Skin epidermis (tissue), 12 donors: ENCODE data around the gene AGBL4.

Experiments used
- H3K27ac ChIP-seq, 21 experiments: fragments of 200-600 bp; sonication (generic) in 11 of 21; one replicate each; pipeline ENCODE4 v1.5.0; 2020; ENCODE audit warnings: mild to moderate bottlenecking in 3 of 21, inconsistent platforms in 2 of 21, moderate library complexity in 2 of 21
- H3K4me3 ChIP-seq, 7 experiments: fragments of 200-600 bp; sonication (generic) in 2 of 7; one replicate each; pipeline ENCODE4 v1.5.0; 2020; ENCODE audit warnings: inconsistent platforms in 2 of 7, mild to moderate bottlenecking in 2 of 7, moderate library complexity in 1 of 7

Gene AGBL4

DNA sequence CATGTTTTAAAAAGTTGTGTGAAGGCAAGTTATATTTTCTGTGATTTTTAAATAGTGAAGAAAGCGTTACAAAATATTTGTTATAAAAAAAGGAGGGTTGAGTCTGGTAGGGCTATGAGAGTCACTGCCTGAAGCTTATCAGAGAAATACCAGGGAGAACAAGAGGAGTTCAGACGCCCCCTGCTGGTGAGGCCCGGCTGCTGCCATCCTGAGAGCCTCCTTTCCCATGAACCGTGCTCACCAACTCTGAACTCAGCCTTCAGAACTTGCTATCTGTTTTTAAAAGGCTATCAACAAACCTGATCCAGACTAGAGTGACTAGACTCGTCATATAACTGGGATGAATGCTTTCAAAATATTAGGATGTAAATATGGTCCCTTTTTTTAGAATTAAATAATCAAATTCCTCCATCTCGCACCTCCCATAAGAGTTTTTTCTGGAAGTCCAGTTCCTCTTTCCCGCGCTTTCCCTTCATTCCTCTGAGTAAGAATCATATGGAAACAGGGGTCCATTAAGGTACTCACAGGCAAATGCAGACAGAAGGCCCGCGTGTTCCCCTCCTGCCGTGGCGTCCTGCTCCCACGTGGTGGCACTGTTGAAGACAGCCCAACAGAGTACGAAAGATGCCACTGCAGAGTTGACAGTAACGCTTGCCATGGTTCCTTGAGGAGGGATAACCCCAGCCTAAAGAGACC, 1525.5 kb downstream of the AGBL4 start:
- H3K4me3 ChIP-seq = no peak overlapping the region
- H3K27ac ChIP-seq = no peak overlapping the region

- Histone ChIP-seq H3K4me3 (no peak overlapping the region), H3K27ac (no peak overlapping the region)
These were observed 1527.8 kb downstream of the AGBL4 start for GRCh38 chr1:48495911-48496310.

DNA sequence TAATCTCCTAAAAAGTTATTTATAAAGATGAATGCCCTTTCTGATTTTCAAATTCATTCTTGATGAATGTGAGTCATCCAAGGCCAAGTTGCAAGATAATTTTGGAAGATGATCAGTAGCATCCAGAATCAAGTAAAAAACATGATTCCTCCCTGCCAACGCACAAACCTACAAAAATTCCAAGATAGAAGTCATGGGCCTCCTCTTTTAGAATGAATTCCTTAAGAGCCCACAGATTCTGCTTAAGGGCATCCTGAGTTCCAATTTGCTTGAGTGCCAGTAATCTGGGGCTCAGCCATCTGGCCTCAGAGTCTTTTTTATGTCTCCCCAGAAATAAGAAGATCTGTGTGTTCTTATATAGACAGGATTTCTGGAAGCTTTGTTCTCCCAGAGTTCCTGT, 1528.6 kb downstream of the AGBL4 start:
- Histone ChIP-seq H3K27ac (peak overlapping the region in 1 of 21 experiments; percentile 24), H3K4me3 (no peak overlapping the region)

GRCh38 chr1:48493970-48494769, 1529.6 kb downstream of the AGBL4 start:
- Histone ChIP-seq H3K4me3 (no peak overlapping the region), H3K27ac (peak overlapping the region in 4 of 21 experiments; percentile 5 to 54 (median 30))

DNA sequence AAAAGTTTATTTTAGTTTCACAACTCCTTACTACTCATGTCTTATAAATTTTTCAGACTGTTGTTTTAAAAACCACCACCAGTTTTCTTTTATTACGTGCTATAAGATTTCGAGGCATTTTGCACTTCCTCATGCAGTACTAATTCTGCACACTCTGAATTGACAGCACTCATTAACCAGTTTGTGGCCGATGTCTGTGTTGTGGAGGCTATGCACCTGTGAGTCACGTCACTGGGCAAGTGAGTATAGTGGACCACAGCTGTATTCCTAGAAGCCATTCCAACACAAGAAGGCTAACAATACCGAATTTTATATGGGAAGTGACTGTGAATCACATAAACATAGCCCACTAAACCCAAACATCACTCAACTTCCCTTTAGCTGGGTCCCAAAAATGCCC, 1530.7 kb downstream of the AGBL4 start:
- no peak overlapping the region for H3K27ac ChIP-seq

GRCh38 chr1:48492392-48492791, 1531.4 kb downstream of the AGBL4 start:
- H3K27ac ChIP-seq = no peak overlapping the region
- H3K4me3 ChIP-seq = no peak overlapping the region

More for the DNA sequence above, 1530.7 kb downstream of the AGBL4 start:
- H3K4me3 ChIP-seq = no peak overlapping the region

DNA sequence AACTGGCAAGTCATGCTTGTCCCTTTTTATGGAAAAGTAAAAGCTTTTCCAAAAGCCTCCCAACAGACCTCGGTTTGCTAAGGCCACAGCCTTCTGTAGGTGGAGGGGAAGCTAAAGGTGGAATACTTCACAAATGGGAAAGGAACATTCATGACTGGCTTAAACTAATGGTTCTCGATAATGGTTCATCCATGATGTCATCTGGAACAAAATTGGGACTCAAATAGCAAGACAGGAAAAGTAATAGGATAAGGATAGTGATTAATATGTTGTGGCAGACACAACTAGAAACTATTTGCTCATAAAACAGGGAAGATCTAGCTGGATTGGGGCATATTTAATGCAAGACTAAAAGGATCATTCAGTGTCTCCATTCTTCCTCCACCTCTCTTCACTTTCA, 1535.0 kb downstream of the AGBL4 start:
- Histone ChIP-seq H3K27ac (no peak overlapping the region), H3K4me3 (no peak overlapping the region)
